ENCODE results near the gene CARM1.
A peak's percentile ranks its signal among the peaks of the same experiment; 100 is the strongest.

The CARM1 gene

GRCh38 chr19:10870955-10871603, at the start of gene CARM1:
TSS of gene CARM1 (plus strand) at chr19:10871553. CDS start at chr19:10871703, 150 bp downstream.
- Histone ChIP-seq H3K9ac (ENCODE audit: low read depth in 1 of 2, low read length in 2 of 2) (peak within 1 kb of the TSS; percentile 79 to 80), H3K27me3 (ENCODE audit: control insufficient read depth in 1 of 2, insufficient read depth in 2 of 2, low read length in 2 of 2) (no peaks in the 10 kb centered on the region), H3K36me3 (ENCODE audit: control insufficient read depth in 1 of 2, insufficient read depth in 2 of 2, low read length in 2 of 2) (no peaks in the 10 kb centered on the region), H3K9me3 (ENCODE audit: control insufficient read depth in 1 of 2, low read length in 2 of 2) (no peaks in the 10 kb centered on the region), H3K4me1 (ENCODE audit: control insufficient read depth in 1 of 2, insufficient read depth in 2 of 2, low read length in 2 of 2) (peaks cover 12 to 13% of the 10 kb centered on the region in 2 donors), H3K27ac (ENCODE audit: low read depth, low read length) (peak within 1 kb of the TSS; percentile 58), H3K4me3 (ENCODE audit: low read depth in 1 of 2, low read length in 2 of 2) (peak within 1 kb of the TSS; percentile 79 to 81)

- peaks cover 44 to 69% of the 10 kb centered on the region in 2 donors for H3K36me3 ChIP-seq (ENCODE audit: control insufficient read depth in 1 of 2, insufficient read depth in 2 of 2, low read length in 2 of 2)
- no peaks in the 10 kb centered on the region for H3K4me1 ChIP-seq (ENCODE audit: control insufficient read depth in 1 of 2, insufficient read depth in 2 of 2, low read length in 2 of 2)
- no peak overlapping the region for H3K9ac ChIP-seq (ENCODE audit: low read depth in 1 of 2, low read length in 2 of 2)
- H3K27ac ChIP-seq (ENCODE audit: low read depth, low read length): no peak overlapping the region
- no peaks in the 10 kb centered on the region for H3K9me3 ChIP-seq (ENCODE audit: control insufficient read depth in 1 of 2, low read length in 2 of 2)
- H3K4me3 ChIP-seq (ENCODE audit: low read depth in 1 of 2, low read length in 2 of 2): no peak overlapping the region
- H3K27me3 ChIP-seq (ENCODE audit: control insufficient read depth in 1 of 2, insufficient read depth in 2 of 2, low read length in 2 of 2): no peaks in the 10 kb centered on the region
Measured at GRCh38 chr19:10823690-10824089, 47.7 kb upstream of the CARM1 start.

GRCh38 chr19:10826231-10826630, 45.1 kb upstream of the CARM1 start:
- H3K9me3 ChIP-seq (ENCODE audit: control insufficient read depth in 1 of 2, low read length in 2 of 2): no peaks in the 10 kb centered on the region
- peaks cover 45 to 64% of the 10 kb centered on the region in 2 donors for H3K36me3 ChIP-seq (ENCODE audit: control insufficient read depth in 1 of 2, insufficient read depth in 2 of 2, low read length in 2 of 2)
- H3K27me3 ChIP-seq (ENCODE audit: control insufficient read depth in 1 of 2, insufficient read depth in 2 of 2, low read length in 2 of 2): no peaks in the 10 kb centered on the region
- H3K4me3 ChIP-seq (ENCODE audit: low read depth in 1 of 2, low read length in 2 of 2): no peak overlapping the region
- no peak overlapping the region for H3K27ac ChIP-seq (ENCODE audit: low read depth, low read length)
- no peaks in the 10 kb centered on the region for H3K4me1 ChIP-seq (ENCODE audit: control insufficient read depth in 1 of 2, insufficient read depth in 2 of 2, low read length in 2 of 2)
- no peak overlapping the region for H3K9ac ChIP-seq (ENCODE audit: low read depth in 1 of 2, low read length in 2 of 2)

- Histone ChIP-seq H3K4me3 (ENCODE audit: low read depth in 1 of 2, low read length in 2 of 2) (no peak overlapping the region), H3K36me3 (ENCODE audit: control insufficient read depth in 1 of 2, insufficient read depth in 2 of 2, low read length in 2 of 2) (peaks cover 44 to 66% of the 10 kb centered on the region in 2 donors), H3K27me3 (ENCODE audit: control insufficient read depth in 1 of 2, insufficient read depth in 2 of 2, low read length in 2 of 2) (no peaks in the 10 kb centered on the region), H3K4me1 (ENCODE audit: control insufficient read depth in 1 of 2, insufficient read depth in 2 of 2, low read length in 2 of 2) (no peaks in the 10 kb centered on the region), H3K9ac (ENCODE audit: low read depth in 1 of 2, low read length in 2 of 2) (no peak overlapping the region), H3K9me3 (ENCODE audit: control insufficient read depth in 1 of 2, low read length in 2 of 2) (no peaks in the 10 kb centered on the region), H3K27ac (ENCODE audit: low read depth, low read length) (no peak overlapping the region)
Measured at GRCh38 chr19:10826846-10827245, 44.5 kb upstream of the CARM1 start.

GRCh38 chr19:10828981-10829821, 42.2 kb upstream of the CARM1 start:
- Histone ChIP-seq H3K9ac (ENCODE audit: low read depth in 1 of 2, low read length in 2 of 2) (no peak overlapping the region), H3K27me3 (ENCODE audit: control insufficient read depth in 1 of 2, insufficient read depth in 2 of 2, low read length in 2 of 2) (no peaks in the 10 kb centered on the region), H3K4me1 (ENCODE audit: control insufficient read depth in 1 of 2, insufficient read depth in 2 of 2, low read length in 2 of 2) (no peaks in the 10 kb centered on the region), H3K9me3 (ENCODE audit: control insufficient read depth in 1 of 2, low read length in 2 of 2) (no peaks in the 10 kb centered on the region), H3K36me3 (ENCODE audit: control insufficient read depth in 1 of 2, insufficient read depth in 2 of 2, low read length in 2 of 2) (peaks cover 44 to 76% of the 10 kb centered on the region in 2 donors), H3K27ac (ENCODE audit: low read depth, low read length) (no peak overlapping the region), H3K4me3 (ENCODE audit: low read depth in 1 of 2, low read length in 2 of 2) (no peak overlapping the region)

GRCh38 chr19:10829967-10830366, 41.4 kb upstream of the CARM1 start:
- Histone ChIP-seq H3K27ac (ENCODE audit: low read depth, low read length) (no peak overlapping the region), H3K9ac (ENCODE audit: low read depth in 1 of 2, low read length in 2 of 2) (no peak overlapping the region), H3K4me3 (ENCODE audit: low read depth in 1 of 2, low read length in 2 of 2) (no peak overlapping the region), H3K4me1 (ENCODE audit: control insufficient read depth in 1 of 2, insufficient read depth in 2 of 2, low read length in 2 of 2) (peaks cover 0 to 3% of the 10 kb centered on the region in 2 donors), H3K27me3 (ENCODE audit: control insufficient read depth in 1 of 2, insufficient read depth in 2 of 2, low read length in 2 of 2) (no peaks in the 10 kb centered on the region), H3K36me3 (ENCODE audit: control insufficient read depth in 1 of 2, insufficient read depth in 2 of 2, low read length in 2 of 2) (peaks cover 39 to 68% of the 10 kb centered on the region in 2 donors), H3K9me3 (ENCODE audit: control insufficient read depth in 1 of 2, low read length in 2 of 2) (no peaks in the 10 kb centered on the region)

GRCh38 chr19:10830370-10830769, 41.0 kb upstream of the CARM1 start:
- no peak overlapping the region for H3K9ac ChIP-seq (ENCODE audit: low read depth in 1 of 2, low read length in 2 of 2)
- peaks cover 37 to 65% of the 10 kb centered on the region in 2 donors for H3K36me3 ChIP-seq (ENCODE audit: control insufficient read depth in 1 of 2, insufficient read depth in 2 of 2, low read length in 2 of 2)
- H3K27ac ChIP-seq (ENCODE audit: low read depth, low read length): no peak overlapping the region
- H3K4me3 ChIP-seq (ENCODE audit: low read depth in 1 of 2, low read length in 2 of 2): no peak overlapping the region
- H3K4me1 ChIP-seq (ENCODE audit: control insufficient read depth in 1 of 2, insufficient read depth in 2 of 2, low read length in 2 of 2): peaks cover 0 to 7% of the 10 kb centered on the region in 2 donors
- H3K9me3 ChIP-seq (ENCODE audit: control insufficient read depth in 1 of 2, low read length in 2 of 2): no peaks in the 10 kb centered on the region
- no peaks in the 10 kb centered on the region for H3K27me3 ChIP-seq (ENCODE audit: control insufficient read depth in 1 of 2, insufficient read depth in 2 of 2, low read length in 2 of 2)

GRCh38 chr19:10830931-10831779, 40.2 kb upstream of the CARM1 start:
- H3K9me3 ChIP-seq (ENCODE audit: control insufficient read depth in 1 of 2, low read length in 2 of 2): no peaks in the 10 kb centered on the region
- H3K4me3 ChIP-seq (ENCODE audit: low read depth in 1 of 2, low read length in 2 of 2): no peak overlapping the region
- H3K27ac ChIP-seq (ENCODE audit: low read depth, low read length): no peak overlapping the region
- H3K4me1 ChIP-seq (ENCODE audit: control insufficient read depth in 1 of 2, insufficient read depth in 2 of 2, low read length in 2 of 2): peaks cover 0 to 9% of the 10 kb centered on the region in 2 donors
- H3K9ac ChIP-seq (ENCODE audit: low read depth in 1 of 2, low read length in 2 of 2): no peak overlapping the region
- H3K36me3 ChIP-seq (ENCODE audit: control insufficient read depth in 1 of 2, insufficient read depth in 2 of 2, low read length in 2 of 2): peaks cover 34 to 57% of the 10 kb centered on the region in 2 donors
- H3K27me3 ChIP-seq (ENCODE audit: control insufficient read depth in 1 of 2, insufficient read depth in 2 of 2, low read length in 2 of 2): no peaks in the 10 kb centered on the region

GRCh38 chr19:10831987-10832938, 39.1 kb upstream of the CARM1 start:
- Histone ChIP-seq H3K9me3 (ENCODE audit: control insufficient read depth in 1 of 2, low read length in 2 of 2) (peaks cover 0 to 4% of the 10 kb centered on the region in 2 donors), H3K9ac (ENCODE audit: low read depth in 1 of 2, low read length in 2 of 2) (no peak overlapping the region), H3K4me3 (ENCODE audit: low read depth in 1 of 2, low read length in 2 of 2) (no peak overlapping the region), H3K36me3 (ENCODE audit: control insufficient read depth in 1 of 2, insufficient read depth in 2 of 2, low read length in 2 of 2) (peaks cover 30 to 47% of the 10 kb centered on the region in 2 donors), H3K27me3 (ENCODE audit: control insufficient read depth in 1 of 2, insufficient read depth in 2 of 2, low read length in 2 of 2) (no peaks in the 10 kb centered on the region), H3K27ac (ENCODE audit: low read depth, low read length) (no peak overlapping the region), H3K4me1 (ENCODE audit: control insufficient read depth in 1 of 2, insufficient read depth in 2 of 2, low read length in 2 of 2) (peaks cover 5 to 15% of the 10 kb centered on the region in 2 donors)

Measured in duodenal mucosa (tissue), 2 donors.